ENCODE measurements around the gene ABCC6.
"Not testable (repeated sequence)": the region's sequence is repeated elsewhere in the genome, so short reads cannot be mapped to it uniquely, and the experiment has no call there.

The ABCC6 gene

DNA sequence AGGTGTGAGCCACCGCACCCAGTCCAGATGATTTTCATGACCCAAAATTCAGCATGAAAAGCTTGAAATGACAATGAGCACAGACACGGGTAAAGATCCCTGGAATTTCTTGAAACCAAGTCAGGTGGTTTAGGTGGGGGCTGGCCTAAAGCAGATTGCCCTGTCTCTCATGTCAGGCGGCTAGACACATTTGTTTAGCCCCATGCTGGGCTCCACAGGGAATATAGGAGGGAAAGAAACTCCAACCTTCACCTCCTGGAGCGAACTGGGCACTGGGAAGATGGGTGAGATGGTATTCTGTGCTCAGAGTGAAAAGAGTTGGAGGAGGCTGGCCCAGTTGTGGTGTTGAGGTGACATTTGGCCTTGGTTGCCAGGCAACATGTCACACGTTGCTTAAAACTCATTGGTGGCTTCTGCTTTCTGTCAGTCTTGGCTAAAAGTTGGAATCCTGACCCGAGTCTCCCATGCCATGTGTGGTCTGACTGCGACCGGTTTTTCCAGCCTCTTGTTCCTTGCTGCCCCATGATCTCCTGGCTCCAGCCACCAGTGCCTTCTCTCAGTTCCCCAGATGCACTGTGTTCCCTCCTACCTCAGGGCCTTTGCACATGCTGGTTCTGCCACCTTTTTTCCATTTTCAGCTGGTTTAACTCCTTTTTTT is 113.7 kb downstream of the ABCC6 start:
- no peak for DNase-seq

DNA sequence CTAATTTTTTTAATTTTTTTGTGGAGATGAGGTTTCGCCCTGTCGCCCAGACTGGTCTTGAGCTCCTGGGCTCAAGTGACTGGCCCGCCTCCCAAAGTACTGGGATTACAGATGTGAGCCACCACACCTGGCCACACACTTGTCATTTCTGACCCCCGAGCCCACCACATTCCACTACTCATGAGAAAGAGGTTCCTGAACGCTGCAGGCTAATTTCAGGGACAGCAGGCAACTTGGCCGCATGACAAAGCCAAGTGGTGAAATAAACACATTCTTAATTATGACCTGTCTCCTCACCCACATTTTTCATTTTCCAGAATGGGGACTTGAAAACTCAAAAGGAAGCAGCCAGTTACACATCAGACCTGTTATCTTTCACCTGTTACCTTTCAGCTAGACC is 114.5 kb downstream of the ABCC6 start:
- DNase-seq: no peak

DNA sequence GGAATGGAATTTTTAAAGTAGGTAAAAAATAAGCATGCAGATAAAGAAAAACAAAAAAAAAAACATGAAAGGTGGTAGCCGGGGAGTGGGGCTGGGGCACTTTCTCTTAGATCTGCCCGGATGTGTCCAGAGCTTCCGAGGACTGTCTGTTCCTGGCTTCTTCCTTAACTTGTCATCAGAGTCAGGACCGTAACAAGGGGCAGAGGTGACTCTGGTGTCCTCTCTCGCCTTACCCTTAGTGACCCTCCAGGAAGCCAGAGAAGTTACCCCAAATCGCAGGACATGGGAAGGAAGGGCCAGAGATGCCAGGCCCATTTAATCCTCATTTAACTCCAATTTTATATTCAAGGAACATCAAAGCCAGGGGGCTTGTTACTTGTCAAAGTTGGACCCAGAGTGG is 115.5 kb downstream of the ABCC6 start:
- no peak for DNase-seq

DNA sequence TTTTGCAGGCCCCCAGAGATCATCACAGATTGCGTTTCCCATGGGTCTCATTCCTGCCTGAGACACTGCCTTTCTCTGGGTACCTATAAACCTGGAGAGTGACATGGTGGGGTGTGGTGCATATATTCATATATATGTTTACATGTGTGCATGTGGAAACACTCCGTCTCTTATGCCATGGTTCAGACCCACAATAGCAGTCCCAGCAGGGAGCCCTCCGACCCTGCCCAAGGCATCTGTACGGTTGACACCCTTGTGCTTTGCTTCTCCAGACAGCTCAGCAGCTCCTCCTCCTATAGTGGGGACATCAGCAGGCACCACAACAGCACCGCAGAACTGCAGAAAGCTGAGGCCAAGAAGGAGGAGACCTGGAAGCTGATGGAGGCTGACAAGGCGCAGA is 116.8 kb downstream of the ABCC6 start:
- no peak for DNase-seq

DNA sequence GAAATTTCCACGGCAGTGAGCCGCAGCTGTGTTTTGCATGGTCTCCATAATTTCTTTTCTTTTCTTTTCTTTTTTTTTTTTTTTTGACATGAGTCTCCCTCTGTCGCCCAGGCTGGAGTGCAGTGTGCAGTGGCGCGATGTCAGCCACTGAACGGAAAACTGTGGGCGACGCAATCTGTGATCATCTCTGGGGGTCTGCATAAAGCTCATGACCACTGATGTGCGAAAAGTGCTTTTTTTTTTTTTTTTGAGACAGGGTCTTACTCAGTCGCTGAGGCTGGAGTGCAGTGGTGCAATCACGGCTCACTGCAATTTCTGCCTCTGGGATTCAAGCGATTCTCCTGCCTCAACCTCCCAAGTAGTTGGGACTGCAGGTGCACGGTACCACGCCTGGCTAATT is 117.6 kb downstream of the ABCC6 start:
- no peak for DNase-seq

DNA sequence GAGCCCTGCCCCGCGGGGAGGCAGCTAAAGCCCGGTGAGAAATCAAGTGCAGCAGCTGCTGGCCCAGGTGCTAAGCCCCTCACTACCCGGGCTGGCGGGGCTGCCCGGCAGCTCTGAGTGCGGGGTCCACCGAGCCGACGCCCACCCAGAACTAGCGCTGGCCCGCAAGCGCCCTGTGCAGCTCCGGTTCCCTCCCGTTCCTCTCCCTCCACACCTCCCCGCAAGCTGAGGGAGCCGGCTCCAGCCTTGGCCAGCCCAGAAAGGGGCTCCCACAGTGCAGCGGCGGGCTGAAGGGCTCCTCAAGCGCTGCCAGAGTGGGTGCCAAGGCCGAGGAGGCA is 118.5 kb downstream of the ABCC6 start:
- not testable (repeated sequence) for DNase-seq

DNA sequence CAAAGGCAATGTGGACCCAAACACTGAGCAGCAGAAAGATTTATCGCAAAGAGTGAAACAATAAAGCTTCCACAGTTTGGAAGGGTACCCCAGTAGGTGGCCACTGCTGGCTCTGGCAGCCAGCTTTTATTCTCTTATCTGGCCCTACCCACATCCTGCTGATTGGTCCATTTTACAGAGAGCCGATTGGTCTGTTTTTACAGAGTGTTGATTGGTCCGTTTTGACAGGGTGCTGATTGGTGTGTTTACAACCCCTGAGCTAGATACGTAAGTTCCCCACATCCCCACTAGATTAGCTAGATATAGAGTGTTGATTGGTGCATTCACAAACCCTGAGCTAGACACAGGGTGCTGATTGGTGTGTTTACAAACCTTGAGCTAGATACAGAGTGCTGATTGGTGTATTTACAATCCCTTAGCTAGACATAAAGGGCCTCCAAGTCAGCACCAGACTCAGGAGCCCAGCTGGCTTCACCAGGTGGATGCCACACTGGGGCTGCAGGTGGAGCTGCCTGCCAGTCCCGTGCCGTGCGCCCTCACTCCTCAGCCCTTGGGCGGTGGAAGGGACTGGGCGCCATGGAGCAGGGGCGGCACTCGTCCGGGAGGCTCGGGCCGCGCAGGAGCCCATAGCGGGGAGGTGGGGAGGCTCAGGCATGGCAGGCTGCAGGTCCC is 119.0 kb downstream of the ABCC6 start:
- not testable (repeated sequence) for DNase-seq

DNA sequence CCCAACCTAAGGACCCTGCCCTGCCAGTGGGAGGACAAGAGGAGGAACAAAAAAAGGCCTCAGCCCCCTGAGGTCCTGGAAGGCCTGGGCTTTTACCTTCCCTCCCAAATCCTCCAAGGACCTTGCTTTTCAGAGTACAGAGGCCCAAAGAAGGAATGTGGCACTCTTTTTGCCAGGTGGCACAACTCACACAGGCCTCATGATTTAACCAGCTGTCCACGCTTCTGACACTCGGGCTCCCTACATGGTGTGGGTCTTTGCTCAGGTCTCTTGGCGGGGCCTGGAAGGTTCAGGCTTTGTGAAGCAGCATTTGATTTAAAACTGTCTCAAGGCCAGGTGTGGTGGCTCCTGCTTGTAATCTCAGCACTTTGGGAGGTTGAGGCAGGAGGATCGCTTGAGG is 120.6 kb downstream of the ABCC6 start:
- DNase-seq: no peak

DNA sequence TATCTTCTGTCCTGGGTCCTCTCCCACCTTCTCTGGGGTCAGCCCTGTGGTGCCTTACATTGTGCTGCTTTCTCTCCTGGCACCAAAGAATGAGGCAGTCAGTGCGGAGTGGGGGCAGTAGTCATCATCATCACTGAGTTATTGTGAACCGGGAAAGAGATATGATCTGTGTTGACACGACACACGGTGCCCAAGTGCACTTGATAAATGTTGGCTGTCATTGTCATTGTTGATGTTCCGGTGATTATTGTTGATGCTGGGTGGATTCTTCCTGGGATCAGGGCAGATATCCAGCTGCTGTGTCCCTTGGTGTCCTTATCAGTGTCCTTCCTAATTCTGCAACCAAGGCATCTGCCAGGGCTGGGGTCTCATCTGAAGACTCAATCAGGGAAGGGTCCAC is 121.7 kb downstream of the ABCC6 start:
- DNase-seq: no peak

DNA sequence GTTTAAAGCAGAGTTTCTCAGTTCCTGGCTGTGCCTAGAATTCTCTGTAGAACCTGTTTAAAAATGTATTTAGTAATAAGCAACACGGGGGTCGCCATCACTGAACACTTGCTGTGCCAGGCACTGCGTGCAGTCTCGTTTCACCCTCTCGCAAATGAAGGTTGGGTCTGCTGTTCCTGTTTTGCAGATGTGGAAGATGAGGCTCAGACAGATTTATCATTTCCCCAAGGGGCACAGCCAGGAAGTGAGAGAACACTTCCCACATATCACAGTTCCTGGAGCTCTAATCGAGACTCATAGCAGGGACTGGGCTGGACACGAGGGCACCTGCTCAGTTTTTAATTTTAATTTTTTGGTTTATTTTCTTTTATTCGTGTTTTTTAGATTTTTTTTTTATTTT is 122.7 kb downstream of the ABCC6 start:
- no peak for DNase-seq

DNA sequence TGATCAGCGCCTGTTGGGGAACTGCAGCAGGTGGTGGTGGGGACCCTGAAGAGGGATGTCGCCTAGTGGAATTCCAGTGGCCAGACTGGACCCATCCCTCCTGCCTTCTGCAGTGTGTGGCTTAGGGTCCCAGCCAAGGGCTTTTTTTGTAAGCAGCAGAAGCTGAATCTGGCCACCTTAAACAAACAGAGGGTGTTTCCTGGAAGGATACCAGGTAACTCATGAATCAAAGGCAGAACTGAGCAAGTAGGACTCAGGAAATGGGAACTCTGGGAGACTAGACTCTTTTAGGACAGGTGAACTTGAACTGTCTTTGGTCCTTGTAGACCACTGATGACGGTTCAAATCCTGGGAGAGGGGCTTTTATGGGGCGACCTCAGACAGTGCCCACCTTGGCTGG is 124.0 kb downstream of the ABCC6 start:
- DNase-seq: no peak

Measured in CD4-positive, alpha-beta T cell treated with Interleukin-15 for 1 hour (primary cell).